ENCODE data around the gene STXBP6.

GRCh38 chr14:24880689-24881088 lies 169.3 kb downstream of the STXBP6 start:
- TF ChIP-seq CTCF (conservative IDR thresholded peaks at IDR 0.05) (no peak), EZH2 (IDR thresholded peaks at IDR 0.05; ENCODE audit: low read depth) (no peak)

Data from PC-9 (cell line).